ENCODE measurements around the gene SRRM3. TPM values are rescaled to one million over a fixed set of nuclear protein-coding genes. Genes with fewer than 3 reads are reported as not detected.

SRRM3 gene
- total and polyA plus RNA-seq, 9 of the 15 experiments (the other 6 are each of a cell fraction or from before 2014, with no cell fraction given), result 0.04 to 0.91 (median 0.46) TPM; not detected in 2

DNA sequence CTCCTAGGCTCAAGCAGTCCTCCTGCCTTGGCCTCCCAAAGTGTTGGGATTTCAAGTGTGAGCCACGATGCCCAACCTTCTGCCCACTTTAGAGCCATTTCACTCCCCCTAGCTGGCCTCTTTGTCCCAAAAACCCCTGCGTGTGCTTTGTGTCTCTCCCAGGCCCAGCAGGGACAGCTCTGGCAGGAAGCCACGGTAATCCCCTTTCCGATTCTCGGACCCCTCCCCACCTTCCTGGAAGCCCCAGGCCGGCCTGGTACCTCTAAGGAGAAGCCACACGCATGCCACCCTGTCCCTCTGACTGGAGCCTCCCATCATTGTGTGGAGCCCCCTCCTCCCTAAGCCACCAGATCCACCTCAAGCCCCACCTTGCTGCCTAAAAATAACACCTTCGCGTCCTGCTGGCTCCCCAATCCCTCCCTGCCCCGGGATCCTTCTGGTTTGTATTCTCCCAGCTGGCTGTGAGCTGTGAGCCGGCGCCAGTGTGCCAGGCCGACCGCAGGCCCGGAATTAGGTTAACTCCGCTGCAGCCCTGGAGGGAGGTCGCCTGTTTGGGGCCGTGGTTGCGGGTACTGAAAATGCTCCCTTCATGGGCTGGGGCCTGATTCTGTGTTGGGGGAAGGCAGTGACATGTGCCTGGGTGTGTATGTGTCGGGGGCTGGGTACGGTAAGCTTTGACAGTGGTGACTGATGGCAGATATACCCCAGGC lies 16.4 kb upstream of the SRRM3 start:
- Histone ChIP-seq H3K27ac (ENCODE audit: extremely low read depth, low read depth, low read length) (no peak overlapping the region), H3K36me3 (ENCODE audit: control insufficient read depth, insufficient read depth, low read length) (no peaks in the 10 kb centered on the region), H3K27me3 (ENCODE audit: control insufficient read depth in 2 of 2, insufficient read depth in 2 of 2, low read length in 2 of 2) (peaks cover 19 to 52% of the 10 kb centered on the region in 2 experiments; a peak in 4 of 5 replicates), H3K4me2 (ENCODE audit: insufficient read depth, low read length) (no peak overlapping the region), H3K9me3 (replicated peaks; ENCODE audit: control insufficient read depth, insufficient read depth, low read depth, low read length) (no peaks in the 10 kb centered on the region), H3K79me2 (ENCODE audit: control insufficient read depth, insufficient read depth, low read length) (no peaks in the 10 kb centered on the region), H4K20me1 (replicated peaks; ENCODE audit: control insufficient read depth, insufficient read depth, low read length) (0 out of 2 replicates have a peak, but pooled peaks cover 4% of the 10 kb centered on the region), H3K4me3 (no peak overlapping the region), H3K4me1 (replicated peaks in 1 of 2; ENCODE audit: control insufficient read depth in 2 of 2, insufficient read depth in 2 of 2, low read length in 2 of 2) (peaks cover 0 to 4% of the 10 kb centered on the region in 2 experiments; a peak in 2 of 5 replicates), H3K9me1 (ENCODE audit: control insufficient read depth, insufficient read depth, low read length) (no peaks in the 10 kb centered on the region), H2AFZ (ENCODE audit: low read depth, low read length) (no peak overlapping the region), H3K9ac (ENCODE audit: insufficient read depth in 1 of 2, low read depth in 2 of 2, low read length in 2 of 2) (peak overlapping the region in 1 of 2 experiments; percentile 61; a peak in 1 of 4 replicates)
- in situ Hi-C loops (cut with MboI), result no loop called here
- CTCF ChIA-PET (ENCODE audit: low intra/inter-chr PET ratio), result no interaction called here
- TF ChIP-seq RBM14 (IDR thresholded peaks at IDR 0.05; ENCODE audit: borderline replicate concordance, insufficient read depth, low read depth, low read length) (no peak), JUNB (CRISPR knock-in tag; conservative IDR thresholded peaks at IDR 0.05) (no peak), ZNF780A (CRISPR knock-in tag; IDR thresholded peaks at IDR 0.05) (no peak), KLF1 (tag; IDR thresholded peaks at IDR 0.05) (no peak), NCOA4 (IDR thresholded peaks at IDR 0.05; ENCODE audit: partially characterized antibody) (no peak), ZNF274 (IDR thresholded peaks at IDR 0.05; ENCODE audit: borderline replicate concordance, low read depth, low read length) (no peak), PHF8 (IDR thresholded peaks at IDR 0.05; ENCODE audit: borderline replicate concordance, low read length) (no peak), SRF (CRISPR knock-in tag; IDR thresholded peaks at IDR 0.05) (no peak), RAD21 (CRISPR knock-in tag; conservative IDR thresholded peaks at IDR 0.05 in 1 of 2, IDR thresholded peaks at IDR 0.05 in 1 of 2) (no peak), EWSR1 (IDR thresholded peaks at IDR 0.05; ENCODE audit: borderline replicate concordance, low read depth, partially characterized antibody) (no peak), BRD9 (IDR thresholded peaks at IDR 0.05; ENCODE audit: low read depth, partially characterized antibody) (no peak), ZNF239 (CRISPR knock-in tag; IDR thresholded peaks at IDR 0.05) (no peak)
- FAIRE-seq (no peak), ATAC-seq (no peak; the same call in 1 of the 3 replicates), DNase-seq (ENCODE audit: extremely low read depth in 1 of 4, low spot score in 3 of 4) (no peak)
- 8% methylated on average over 21 of the region's 21 CpGs for WGBS (ENCODE audit: insufficient coverage, low coverage, missing lambda C conversion rate)
- POLR2A ChIA-PET, result interaction anchor here (0.6 to 1.1 kb wide), 2 partner anchors 44 to 47 kb away, joined by 3 read pairs; no protein-coding TSS in a partner anchor
- intact Hi-C loops (cut with micrococcal nuclease), result no loop called here
- no TSS peak for BruUV-seq (replicated peaks)

Data from K562 (cell line).